Measurements from ENCODE around the gene IL1RAPL1.

The IL1RAPL1 gene

GRCh38 chrX:28802625-28803024 is 215.4 kb downstream of the IL1RAPL1 start:
- no peak for TF ChIP-seq CTCF (conservative IDR thresholded peaks at IDR 0.05; ENCODE audit: low read length)
- DNase-seq (ENCODE audit: low read depth) = no peak
- no peak overlapping the region for H3K4me3 ChIP-seq (ENCODE audit: low read length)

GRCh38 chrX:28835991-28836390 is 248.7 kb downstream of the IL1RAPL1 start:
- H3K4me3 ChIP-seq (ENCODE audit: low read length) = no peak overlapping the region
- no peak for TF ChIP-seq CTCF (conservative IDR thresholded peaks at IDR 0.05; ENCODE audit: low read length)
- no peak for DNase-seq (ENCODE audit: low read depth)

GRCh38 chrX:28843817-28844216 is 256.6 kb downstream of the IL1RAPL1 start:
- H3K4me3 ChIP-seq (ENCODE audit: low read length) = no peak overlapping the region
- no peak for TF ChIP-seq CTCF (conservative IDR thresholded peaks at IDR 0.05; ENCODE audit: low read length)
- DNase-seq (ENCODE audit: low read depth) = no peak

GRCh38 chrX:28847423-28847822 is 260.2 kb downstream of the IL1RAPL1 start:
- TF ChIP-seq CTCF (conservative IDR thresholded peaks at IDR 0.05; ENCODE audit: low read length) = no peak
- no peak overlapping the region for H3K4me3 ChIP-seq (ENCODE audit: low read length)
- no peak for DNase-seq (ENCODE audit: low read depth)

GRCh38 chrX:28848707-28849106 is 261.5 kb downstream of the IL1RAPL1 start:
- no peak overlapping the region for H3K4me3 ChIP-seq (ENCODE audit: low read length)
- DNase-seq (ENCODE audit: low read depth) = no peak
- no peak for TF ChIP-seq CTCF (conservative IDR thresholded peaks at IDR 0.05; ENCODE audit: low read length)

- DNase-seq (ENCODE audit: low read depth) = no peak
- TF ChIP-seq CTCF (conservative IDR thresholded peaks at IDR 0.05; ENCODE audit: low read length) = no peak
- H3K4me3 ChIP-seq (ENCODE audit: low read length) = no peak overlapping the region
Observed at GRCh38 chrX:28850955-28851354, 263.7 kb downstream of the IL1RAPL1 start.

- no peak overlapping the region for H3K4me3 ChIP-seq (ENCODE audit: low read length)
- no peak for TF ChIP-seq CTCF (conservative IDR thresholded peaks at IDR 0.05; ENCODE audit: low read length)
- no peak for DNase-seq (ENCODE audit: low read depth)
Observed at GRCh38 chrX:28851871-28852270, 264.6 kb downstream of the IL1RAPL1 start.

All from AG10803 (cell line).